Prostate gland (tissue), 2 donors: Measurements from ENCODE around the gene ALPK3.

ENCODE experiments used
- POLR2A ChIP-seq: fragments of 450-650 bp; IDR thresholded peaks from one replicate; pipeline ENCODE4 v1.6.1; 2016; ENCODE audit warnings: antibody characterized with exemption, mild to moderate bottlenecking
- TF ChIP-seq, protein P1 (sequence below), 4 experiments: fragments of 200-600 bp in 2 of 4; fragments of 450-650 bp in 2 of 4; sonication (generic) in 2 of 4; IDR thresholded peaks; 1 replicate in 3 of 4; 2 replicates in 1 of 4; pipeline ENCODE4 v1.5.1; 2016 to 2019; ENCODE audit warnings: antibody characterized with exemption in 4 of 4, mild to moderate bottlenecking in 2 of 4, moderate library complexity in 2 of 4

DNA sequence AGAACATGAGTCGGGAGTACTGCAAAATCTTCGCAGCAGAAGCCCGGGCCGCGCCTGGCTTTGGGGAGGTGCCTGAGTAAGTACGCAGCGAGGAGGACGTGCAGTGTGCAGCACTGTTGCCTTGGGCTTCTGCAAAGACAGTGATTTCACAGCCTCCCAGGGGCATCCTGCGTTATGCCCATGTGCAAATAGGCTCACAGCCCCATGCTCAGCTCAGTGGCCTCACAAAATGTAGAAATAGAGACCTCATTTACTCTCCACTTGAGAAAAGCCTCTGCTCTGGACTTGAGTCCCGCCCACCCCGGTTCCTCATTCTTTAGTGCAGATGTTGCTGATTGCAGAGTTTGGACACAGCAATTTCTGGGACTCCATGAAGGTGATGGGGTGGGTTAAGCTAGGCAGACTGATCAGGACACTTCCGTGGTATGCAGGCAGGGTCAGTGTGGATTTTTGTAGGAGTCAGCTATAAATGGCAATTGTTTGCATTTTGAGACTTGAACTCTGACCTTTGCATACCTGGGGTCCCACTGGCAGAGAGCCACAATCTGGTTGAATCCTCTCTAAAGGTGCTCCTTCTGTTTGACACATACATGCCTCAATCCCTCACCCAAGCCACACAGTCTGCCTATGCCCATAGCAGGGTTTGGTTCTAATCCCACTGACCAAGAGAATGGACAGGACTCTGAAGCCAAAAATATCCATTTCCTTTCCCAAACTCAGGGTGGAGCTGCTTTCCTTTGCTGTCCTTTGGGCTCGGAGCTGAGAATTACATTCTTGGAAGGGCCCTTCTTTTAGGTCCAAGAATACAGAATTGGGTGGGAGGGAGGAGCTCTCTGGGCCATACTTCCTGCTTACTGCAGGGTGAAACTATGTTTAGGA, 46.6 kb downstream of the ALPK3 start:
- TF ChIP-seq, protein P1, sequence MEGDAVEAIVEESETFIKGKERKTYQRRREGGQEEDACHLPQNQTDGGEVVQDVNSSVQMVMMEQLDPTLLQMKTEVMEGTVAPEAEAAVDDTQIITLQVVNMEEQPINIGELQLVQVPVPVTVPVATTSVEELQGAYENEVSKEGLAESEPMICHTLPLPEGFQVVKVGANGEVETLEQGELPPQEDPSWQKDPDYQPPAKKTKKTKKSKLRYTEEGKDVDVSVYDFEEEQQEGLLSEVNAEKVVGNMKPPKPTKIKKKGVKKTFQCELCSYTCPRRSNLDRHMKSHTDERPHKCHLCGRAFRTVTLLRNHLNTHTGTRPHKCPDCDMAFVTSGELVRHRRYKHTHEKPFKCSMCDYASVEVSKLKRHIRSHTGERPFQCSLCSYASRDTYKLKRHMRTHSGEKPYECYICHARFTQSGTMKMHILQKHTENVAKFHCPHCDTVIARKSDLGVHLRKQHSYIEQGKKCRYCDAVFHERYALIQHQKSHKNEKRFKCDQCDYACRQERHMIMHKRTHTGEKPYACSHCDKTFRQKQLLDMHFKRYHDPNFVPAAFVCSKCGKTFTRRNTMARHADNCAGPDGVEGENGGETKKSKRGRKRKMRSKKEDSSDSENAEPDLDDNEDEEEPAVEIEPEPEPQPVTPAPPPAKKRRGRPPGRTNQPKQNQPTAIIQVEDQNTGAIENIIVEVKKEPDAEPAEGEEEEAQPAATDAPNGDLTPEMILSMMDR (IDR thresholded peaks at IDR 0.05): no peak
- no peak for TF ChIP-seq POLR2A
